NT2/D1 (cell line): ENCODE results near the gene MAGEA3.

ENCODE experiments used
- SUZ12 ChIP-seq: IDR thresholded peaks from 2 replicates; pipeline ENCODE4 v1.6.1; 2011; ENCODE audit not compliant: insufficient read length, insufficient read depth; ENCODE audit errors: extremely low read depth
- ZNF274 ChIP-seq: IDR thresholded peaks from 2 replicates; pipeline ENCODE4 v1.6.1; 2011; ENCODE audit warnings: mild to moderate bottlenecking, low read depth, low read length

- TF ChIP-seq ZNF274 (no peak), SUZ12 (no peak)
Observed at GRCh38 chrX:152656087-152656486, 42.5 kb upstream of the MAGEA3 start.
